BLaER1 (cell line): Measurements from ENCODE around the gene RPS8.
"Not testable (repeated sequence)": the region's sequence is repeated elsewhere in the genome, so short reads cannot be mapped to it uniquely, and the experiment has no call there.

Source experiments
- H3K27ac ChIP-seq: shearing (Covaris generic); formaldehyde crosslinking; 2 replicates; pipeline ENCODE4 v1.8.1; 2022
- H3K27me3 ChIP-seq: shearing (Covaris generic); formaldehyde crosslinking; 2 replicates; pipeline ENCODE4 v1.8.1; 2022
- H3K36me3 ChIP-seq: shearing (Covaris generic); formaldehyde crosslinking; 2 replicates; pipeline ENCODE4 v1.8.1; 2022
- H3K4me1 ChIP-seq: shearing (Covaris generic); formaldehyde crosslinking; 2 replicates; pipeline ENCODE4 v1.8.1; 2022
- H3K4me2 ChIP-seq: shearing (Covaris generic); formaldehyde crosslinking; 2 replicates; pipeline ENCODE4 v1.8.1; 2022
- H3K4me3 ChIP-seq: shearing (Covaris generic); formaldehyde crosslinking; 2 replicates; pipeline ENCODE4 v1.8.1; 2022
- H3K9ac ChIP-seq: shearing (Covaris generic); formaldehyde crosslinking; 2 replicates; pipeline ENCODE4 v1.8.1; 2022
- H3K9me3 ChIP-seq: shearing (Covaris generic); formaldehyde crosslinking; 2 replicates; pipeline ENCODE4 v1.8.1; 2022
- H4K20me1 ChIP-seq: shearing (Covaris generic); formaldehyde crosslinking; 2 replicates; pipeline ENCODE4 v1.8.1; 2022
- Cebpa-rat ChIP-seq: shearing (Covaris generic); IDR thresholded peaks from 2 replicates; pipeline ENCODE4 v1.8.1; 2022

The RPS8 gene

GRCh38 chr1:44775078-44775929, at the start of gene RPS8:
Gene RPS8, plus strand, starts transcription at chr1:44775540. Its CDS starts 57 bp downstream, at chr1:44775597.
- Histone ChIP-seq H4K20me1 (peaks cover 44% of the 10 kb centered on the region), H3K9me3 (no peaks in the 10 kb centered on the region), H3K9ac (peak within 1 kb of the TSS; percentile 98), H3K4me3 (peak within 1 kb of the TSS; percentile 96), H3K36me3 (peaks cover 44% of the 10 kb centered on the region), H3K4me1 (peaks cover 33% of the 10 kb centered on the region), H3K4me2 (peak within 1 kb of the TSS; percentile 98), H3K27ac (peak within 1 kb of the TSS; percentile 99), H3K27me3 (no peaks in the 10 kb centered on the region)
- no peak for TF ChIP-seq Cebpa-rat

DNA sequence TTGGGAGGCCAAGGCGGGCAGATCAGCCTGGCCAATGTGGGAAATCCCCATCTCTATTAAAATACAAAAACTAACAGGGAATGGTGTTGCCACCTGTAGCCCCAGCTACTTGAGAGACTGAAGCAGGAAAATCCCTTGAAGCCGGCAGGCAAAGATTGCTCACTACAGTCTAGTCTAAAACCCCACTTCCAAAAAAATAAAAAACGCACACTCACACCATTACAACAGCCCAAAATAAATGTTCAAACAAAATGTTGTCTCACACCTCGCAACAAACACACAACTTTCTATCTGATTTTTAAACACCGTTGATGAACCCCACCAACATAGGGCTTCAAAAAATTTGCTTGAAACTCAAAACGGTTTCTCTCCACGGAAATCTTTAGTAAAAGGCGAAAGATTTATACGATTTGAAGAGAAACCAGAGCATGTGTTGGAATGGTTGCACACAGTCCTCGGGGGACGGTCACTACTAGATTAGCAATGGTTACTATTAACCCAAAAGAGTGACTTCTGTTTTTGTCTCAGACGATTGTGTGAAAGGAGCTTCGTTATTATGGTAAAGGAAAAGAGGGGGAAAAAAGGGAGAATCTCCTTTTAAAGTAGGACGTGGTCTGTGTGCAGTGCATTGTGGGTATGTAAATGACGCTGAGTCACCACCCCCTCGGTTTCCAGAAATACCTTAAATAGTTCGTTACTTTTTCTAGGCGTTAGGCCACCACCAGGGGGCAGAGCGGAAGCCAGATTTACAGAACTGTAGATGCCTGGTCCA, 44.4 kb upstream of the RPS8 start, which contains the start of gene RNU5D-1:
Gene RNU5D-1, minus strand, starts transcription at position 430 of the 772 bp plus-strand sequence.
- Histone ChIP-seq H3K9ac (peak within 1 kb of the TSS; percentile 87), H3K4me3 (peak within 1 kb of the TSS; percentile 49), H3K4me1 (peaks cover 48% of the 10 kb centered on the region)

DNA sequence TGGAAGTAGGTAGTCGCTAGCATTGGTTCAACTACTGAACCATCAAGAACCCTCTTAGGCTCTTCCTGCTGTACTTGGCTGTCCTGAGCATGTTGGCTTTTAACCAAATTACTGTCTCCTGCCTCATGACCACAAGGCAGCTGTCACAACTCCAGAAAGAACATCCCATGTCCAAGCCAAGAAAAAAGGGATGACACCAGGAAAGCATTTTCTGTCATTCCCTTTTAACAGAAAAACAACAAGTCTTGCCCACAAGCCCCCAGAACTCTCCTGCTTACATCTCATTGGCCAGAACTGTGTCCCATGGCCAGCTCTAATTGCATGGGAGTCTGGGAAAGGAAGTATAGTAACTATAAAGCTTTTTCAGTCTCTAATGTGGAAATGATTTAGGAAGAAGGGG, 42.0 kb upstream of the RPS8 start:
- Histone ChIP-seq H4K20me1 (no peaks in the 10 kb centered on the region), H3K4me2 (peak overlapping the region; percentile 36), H3K4me3 (no peak overlapping the region), H3K9ac (peak overlapping the region; percentile 19; the same call in 1 of the 2 replicates), H3K9me3 (0 out of 2 replicates have a peak, but pooled peaks cover 4% of the 10 kb centered on the region), H3K36me3 (no peaks in the 10 kb centered on the region), H3K4me1 (peaks cover 48% of the 10 kb centered on the region), H3K27ac (no peak overlapping the region), H3K27me3 (no peaks in the 10 kb centered on the region)
- TF ChIP-seq Cebpa-rat: no peak

More for the DNA sequence above, 44.4 kb upstream of the RPS8 start, which contains the start of gene RNU5D-1:
- Histone ChIP-seq H3K4me2 (peak within 1 kb of the TSS; percentile 71), H3K9me3 (no peaks in the 10 kb centered on the region), H3K27ac (peak within 1 kb of the TSS; percentile 96), H3K27me3 (no peaks in the 10 kb centered on the region), H4K20me1 (no peaks in the 10 kb centered on the region), H3K36me3 (no peaks in the 10 kb centered on the region)
- no peak for TF ChIP-seq Cebpa-rat

DNA sequence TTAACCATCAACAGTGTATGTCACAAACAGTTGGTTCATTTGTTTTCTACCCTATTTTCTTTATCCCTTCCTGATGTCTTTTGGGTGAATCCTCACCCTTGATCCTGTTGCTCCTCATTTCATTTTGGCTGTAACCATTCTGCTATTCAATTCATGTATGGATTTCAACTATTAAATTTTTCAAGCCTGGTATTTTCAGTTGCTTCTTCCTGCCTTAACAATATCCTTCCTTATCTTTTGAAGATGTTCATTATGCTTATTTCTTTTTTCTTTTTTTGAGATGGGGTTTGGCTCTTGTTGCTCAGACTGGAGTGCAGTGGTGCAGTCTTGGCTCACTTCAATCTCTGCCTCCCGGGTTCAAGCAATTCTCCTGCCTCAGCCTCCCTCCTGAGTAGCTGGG, 41.6 kb upstream of the RPS8 start:
- Histone ChIP-seq H3K4me2 (peak overlapping the region; percentile 36; the same call in 1 of the 2 replicates), H3K4me1 (peaks cover 45% of the 10 kb centered on the region), H4K20me1 (no peaks in the 10 kb centered on the region), H3K27me3 (no peaks in the 10 kb centered on the region), H3K9me3 (0 out of 2 replicates have a peak, but pooled peaks cover 5% of the 10 kb centered on the region), H3K27ac (no peak overlapping the region), H3K36me3 (no peaks in the 10 kb centered on the region), H3K4me3 (no peak overlapping the region), H3K9ac (no peak overlapping the region)
- TF ChIP-seq Cebpa-rat: no peak

GRCh38 chr1:44735992-44736391, 39.3 kb upstream of the RPS8 start:
- Histone ChIP-seq H3K4me2 (no peak overlapping the region), H4K20me1 (no peaks in the 10 kb centered on the region), H3K27me3 (no peaks in the 10 kb centered on the region), H3K36me3 (peaks cover 3% of the 10 kb centered on the region), H3K4me3 (no peak overlapping the region), H3K9me3 (0 out of 2 replicates have a peak, but pooled peaks cover 5% of the 10 kb centered on the region), H3K9ac (no peak overlapping the region), H3K4me1 (peaks cover 36% of the 10 kb centered on the region), H3K27ac (no peak overlapping the region)
- no peak for TF ChIP-seq Cebpa-rat

GRCh38 chr1:44738953-44739306, 36.4 kb upstream of the RPS8 start:
- not testable (repeated sequence) for H4K20me1 ChIP-seq, H3K9me3 ChIP-seq, H3K27me3 ChIP-seq
- Histone ChIP-seq H3K27ac (peak overlapping the region; percentile 85), H3K9ac (peak overlapping the region; percentile 87), H3K4me1 (peaks cover 34% of the 10 kb centered on the region), H3K4me3 (peak overlapping the region; percentile 83), H3K36me3 (peaks cover 28% of the 10 kb centered on the region), H3K4me2 (peak overlapping the region; percentile 92)

GRCh38 chr1:44739307-44740178, 35.8 kb upstream of the RPS8 start, which contains the start of gene KIF2C:
Gene KIF2C, plus strand, starts transcription at chr1:44739837. Its CDS starts 96 bp downstream, at chr1:44739933.
- Histone ChIP-seq H3K27ac (peak within 1 kb of the TSS; percentile 85), H3K4me3 (peak within 1 kb of the TSS; percentile 83), H3K4me2 (peak within 1 kb of the TSS; percentile 92), H3K4me1 (peaks cover 34% of the 10 kb centered on the region), H3K9me3 (0 out of 2 replicates have a peak, but pooled peaks cover 5% of the 10 kb centered on the region), H4K20me1 (no peaks in the 10 kb centered on the region; the same call in 1 of the 2 replicates), H3K9ac (peak within 1 kb of the TSS; percentile 87), H3K36me3 (peaks cover 34% of the 10 kb centered on the region), H3K27me3 (no peaks in the 10 kb centered on the region)
- no peak for TF ChIP-seq Cebpa-rat

GRCh38 chr1:44740179-44740617, 35.1 kb upstream of the RPS8 start:
- Histone ChIP-seq H3K4me3 (peak overlapping the region; percentile 83), H3K9me3 (0 out of 2 replicates have a peak, but pooled peaks cover 5% of the 10 kb centered on the region), H3K36me3 (peaks cover 40% of the 10 kb centered on the region), H3K27ac (peak overlapping the region; percentile 85), H4K20me1 (no peaks in the 10 kb centered on the region; the same call in 1 of the 2 replicates), H3K9ac (peak overlapping the region; percentile 87), H3K4me1 (peaks cover 34% of the 10 kb centered on the region), H3K27me3 (no peaks in the 10 kb centered on the region), H3K4me2 (peak overlapping the region; percentile 92)
- no peak for TF ChIP-seq Cebpa-rat

- H4K20me1 ChIP-seq: peaks cover 8% of the 10 kb centered on the region; the same call in 1 of the 2 replicates
- no peak overlapping the region for H3K27ac ChIP-seq
- no peaks in the 10 kb centered on the region for H3K27me3 ChIP-seq
- peaks cover 34% of the 10 kb centered on the region for H3K4me1 ChIP-seq
- 0 out of 2 replicates have a peak, but pooled peaks cover 3% of the 10 kb centered on the region for H3K9me3 ChIP-seq
- no peak overlapping the region for H3K4me3 ChIP-seq
- TF ChIP-seq Cebpa-rat: no peak
- peak overlapping the region; percentile 56 for H3K9ac ChIP-seq
- peak overlapping the region; percentile 43; the same call in 1 of the 2 replicates for H3K4me2 ChIP-seq
- peaks cover 70% of the 10 kb centered on the region for H3K36me3 ChIP-seq
Measured at GRCh38 chr1:44743211-44743610, 32.1 kb upstream of the RPS8 start.
